HEK293 (cell line): ENCODE measurements around the gene GRAP2.

Source experiments
- CTCF ChIA-PET: fragments of 350-600 bp; formaldehyde crosslinking; extraction: SDS; loops from one replicate; lab custom pipeline; 2021; ENCODE audit warnings: antibody characterized with exemption; lab: Yijun Ruan, JAX
- POLR2A ChIA-PET: fragments of 300-600 bp; formaldehyde crosslinking; extraction: SDS; loops from one replicate; lab custom pipeline; 2020; ENCODE audit warnings: antibody characterized with exemption, inconsistent platforms; lab: Yijun Ruan, JAX
- H3K27ac ChIP-seq: fragments of 200-500 bp; sonication (Bioruptor generic); 2 replicates; pipeline ENCODE4 v1.5.1; 2014; ENCODE audit warnings: low read depth, low read length, control low read depth, inconsistent platforms; ENCODE audit errors: extremely low read depth
- H3K36me3 ChIP-seq, 2 experiments: fragments of 200-500 bp in 1 of 2; sonication (Bioruptor generic) in 1 of 2; 1 replicate in 1 of 2; 2 replicates in 1 of 2; pipeline ENCODE4 v1.5.1; 2014 to 2017; ENCODE audit warnings: inconsistent platforms in 2 of 2, low read length in 2 of 2; ENCODE audit not compliant: control insufficient read depth in 2 of 2, insufficient read depth in 1 of 2
- H3K4me1 ChIP-seq: fragments of 200-500 bp; sonication (Bioruptor generic); 2 replicates; pipeline ENCODE4 v1.5.1; 2014; ENCODE audit warnings: mild to moderate bottlenecking, low read length, inconsistent platforms; ENCODE audit not compliant: control insufficient read depth, insufficient read depth
- H3K4me3 ChIP-seq: 2 replicates; pipeline ENCODE4 v1.5.1; 2011; ENCODE audit warnings: low read depth, mild to moderate bottlenecking, control low read depth, low read length, moderate library complexity
- H3K9me3 ChIP-seq: fragments of 200-500 bp; sonication (Bioruptor generic); 2 replicates; pipeline ENCODE4 v1.5.1; 2014; ENCODE audit warnings: low read depth, low read length, inconsistent platforms; ENCODE audit not compliant: control insufficient read depth, insufficient read depth
- EGR2 ChIP-seq: fragments of 450-650 bp; formaldehyde crosslinking; IDR thresholded peaks from 2 replicates; pipeline ENCODE4 v1.5.1; 2016; ENCODE audit warnings: low read depth, missing biosample characterization, missing genetic modification characterization
- KLF8 ChIP-seq: fragments of 450-650 bp; formaldehyde crosslinking; IDR thresholded peaks from 2 replicates; pipeline ENCODE4 v1.5.1; 2016; ENCODE audit warnings: missing biosample characterization, missing genetic modification characterization
- MEIS1 ChIP-seq: sonication (generic); formaldehyde crosslinking; IDR thresholded peaks from 2 replicates; pipeline ENCODE4 v1.8.1; 2022; ENCODE audit warnings: missing genetic modification reagents, mild to moderate bottlenecking, borderline replicate concordance
- ZBTB8A ChIP-seq: fragments of 450-650 bp; formaldehyde crosslinking; IDR thresholded peaks from 2 replicates; pipeline ENCODE4 v1.5.1; 2016; ENCODE audit warnings: missing biosample characterization, missing genetic modification characterization
- ZFP37 ChIP-seq: fragments of 450-650 bp; formaldehyde crosslinking; IDR thresholded peaks from 2 replicates; pipeline ENCODE4 v1.5.1; 2016; ENCODE audit warnings: missing biosample characterization, missing genetic modification characterization
- ZNF140 ChIP-seq: fragments of 450-650 bp; formaldehyde crosslinking; IDR thresholded peaks from 2 replicates; pipeline ENCODE4 v1.5.1; 2016; ENCODE audit warnings: missing biosample characterization, missing genetic modification characterization
- ZNF175 ChIP-seq: fragments of 450-650 bp; formaldehyde crosslinking; IDR thresholded peaks from 2 replicates; pipeline ENCODE4 v1.5.1; 2016; ENCODE audit warnings: missing biosample characterization, missing genetic modification characterization
- ZNF221 ChIP-seq: fragments of 450-650 bp; formaldehyde crosslinking; IDR thresholded peaks from 2 replicates; pipeline ENCODE4 v1.5.1; 2017; ENCODE audit warnings: missing biosample characterization, missing genetic modification characterization, borderline replicate concordance
- ZNF223 ChIP-seq: fragments of 450-650 bp; formaldehyde crosslinking; IDR thresholded peaks from 2 replicates; pipeline ENCODE4 v1.5.1; 2016; ENCODE audit warnings: missing biosample characterization, missing genetic modification characterization
- ZNF239 ChIP-seq: fragments of 450-650 bp; formaldehyde crosslinking; IDR thresholded peaks from 2 replicates; pipeline ENCODE4 v1.5.1; 2016; ENCODE audit warnings: missing biosample characterization, missing genetic modification characterization
- ZNF341 ChIP-seq: fragments of 450-650 bp; formaldehyde crosslinking; IDR thresholded peaks from 2 replicates; pipeline ENCODE4; 2016; ENCODE audit warnings: low read depth, missing biosample characterization, missing genetic modification characterization
- ZNF416 ChIP-seq: fragments of 450-650 bp; formaldehyde crosslinking; IDR thresholded peaks from 2 replicates; pipeline ENCODE4 v1.5.1; 2016; ENCODE audit warnings: missing biosample characterization, missing genetic modification characterization
- ZNF555 ChIP-seq: fragments of 450-650 bp; formaldehyde crosslinking; conservative IDR thresholded peaks from 2 replicates; pipeline ENCODE4 v1.5.1; 2017; ENCODE audit warnings: missing biosample characterization, mild to moderate bottlenecking, missing genetic modification characterization, inconsistent platforms
- ZNF677 ChIP-seq: fragments of 450-650 bp; IDR thresholded peaks from 2 replicates; pipeline ENCODE4 v1.5.0; 2018; ENCODE audit warnings: missing biosample characterization, mild to moderate bottlenecking, missing genetic modification characterization, moderate library complexity
- ZNF776 ChIP-seq: fragments of 450-650 bp; formaldehyde crosslinking; IDR thresholded peaks from 2 replicates; pipeline ENCODE4 v1.5.0; 2017; ENCODE audit warnings: missing biosample characterization, missing genetic modification characterization, borderline replicate concordance
- ZNF791 ChIP-seq: fragments of 450-650 bp; formaldehyde crosslinking; IDR thresholded peaks from 2 replicates; pipeline ENCODE4 v1.5.1; 2016; ENCODE audit warnings: missing biosample characterization, missing genetic modification characterization
- ZSCAN18 ChIP-seq: fragments of 450-650 bp; formaldehyde crosslinking; IDR thresholded peaks from 2 replicates; pipeline ENCODE4 v1.5.1; 2016; ENCODE audit warnings: missing biosample characterization, missing genetic modification characterization
- ZSCAN30 ChIP-seq: fragments of 450-650 bp; IDR thresholded peaks from 2 replicates; pipeline ENCODE4 v1.5.1; 2018; ENCODE audit warnings: missing biosample characterization, mild to moderate bottlenecking, missing genetic modification characterization, moderate library complexity
- TF ChIP-seq, protein P1 (sequence below): sonication (generic); formaldehyde crosslinking; IDR thresholded peaks from 2 replicates; pipeline ENCODE4 v1.8.1; 2022; ENCODE audit warnings: mild to moderate bottlenecking, moderate library complexity, missing genetic modification reagents
- TF ChIP-seq, protein P2 (sequence below): fragments of 450-650 bp; formaldehyde crosslinking; IDR thresholded peaks from 2 replicates; pipeline ENCODE4 v1.5.1; 2017; ENCODE audit warnings: missing biosample characterization, missing genetic modification characterization

GRAP2 gene

DNA sequence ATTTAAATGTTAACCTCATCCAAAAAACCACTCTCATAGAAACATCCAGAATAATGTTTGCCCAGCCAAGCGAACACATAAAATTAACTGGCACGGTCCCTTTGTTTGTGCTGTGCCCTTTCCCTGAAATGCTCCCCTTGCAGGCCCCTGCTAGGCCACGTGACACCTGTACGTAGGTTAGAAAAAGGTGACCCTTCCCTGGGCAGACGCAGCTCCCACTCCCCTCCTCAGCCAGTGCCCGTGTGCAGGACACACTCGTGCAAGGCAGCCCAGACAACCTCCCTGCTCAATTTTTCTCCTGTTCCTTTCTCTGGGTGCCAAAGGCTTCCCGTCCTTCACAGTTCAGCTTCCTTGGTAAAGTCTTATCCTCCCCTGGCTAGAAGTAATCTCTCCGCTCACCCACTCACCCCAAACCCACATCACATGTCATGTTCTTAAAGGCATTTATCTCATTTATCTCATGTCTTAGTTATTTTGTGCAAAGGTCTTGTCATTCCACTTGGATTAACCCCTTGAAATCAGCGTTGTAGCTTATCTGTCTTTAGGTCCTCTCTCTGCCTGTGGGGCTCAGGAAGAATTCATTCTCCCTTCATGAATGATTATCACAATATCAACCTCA is 114.6 kb downstream of the GRAP2 start:
- ChIA-PET CTCF (interaction anchor here (0.6 to 2.5 kb wide), 5 partner anchors 9 to 487 kb away, joined by 3 to 15 read pairs (median 3); no protein-coding TSS in a partner anchor), POLR2A (no interaction called here)
- H3K4me1 ChIP-seq: no peaks in the 10 kb centered on the region
- H3K4me3 ChIP-seq: no peak overlapping the region
- no peak overlapping the region for H3K27ac ChIP-seq
- peak; percentile 63 for TF ChIP-seq EGR2 (tag by site-specific recombination)
- no peak for TF ChIP-seq ZNF776
- TF ChIP-seq ZSCAN30 (tag by site-specific recombination): no peak
- H3K36me3 ChIP-seq: no peaks in the 10 kb centered on the region
- no peaks in the 10 kb centered on the region for H3K9me3 ChIP-seq

GRCh38 chr22:40018051-40018450 is 117.2 kb downstream of the GRAP2 start:
- no peak overlapping the region for H3K4me3 ChIP-seq
- H3K36me3 ChIP-seq: no peaks in the 10 kb centered on the region
- POLR2A ChIA-PET: no interaction called here
- H3K9me3 ChIP-seq: no peaks in the 10 kb centered on the region
- CTCF ChIA-PET: interaction anchor here (0.6 to 1.8 kb wide), 4 partner anchors 10 to 484 kb away, joined by 3 to 8 read pairs (median 4); no protein-coding TSS in a partner anchor
- no peak overlapping the region for H3K27ac ChIP-seq
- no peaks in the 10 kb centered on the region for H3K4me1 ChIP-seq
- TF ChIP-seq ZFP37 (tag by site-specific recombination): no peak
- no peak for TF ChIP-seq ZNF677 (tag by site-specific recombination)
- TF ChIP-seq ZNF791 (tag by site-specific recombination): no peak
- no peak for TF ChIP-seq KLF8 (tag by site-specific recombination)
- no peak for TF ChIP-seq ZNF223
- TF ChIP-seq, protein P1, sequence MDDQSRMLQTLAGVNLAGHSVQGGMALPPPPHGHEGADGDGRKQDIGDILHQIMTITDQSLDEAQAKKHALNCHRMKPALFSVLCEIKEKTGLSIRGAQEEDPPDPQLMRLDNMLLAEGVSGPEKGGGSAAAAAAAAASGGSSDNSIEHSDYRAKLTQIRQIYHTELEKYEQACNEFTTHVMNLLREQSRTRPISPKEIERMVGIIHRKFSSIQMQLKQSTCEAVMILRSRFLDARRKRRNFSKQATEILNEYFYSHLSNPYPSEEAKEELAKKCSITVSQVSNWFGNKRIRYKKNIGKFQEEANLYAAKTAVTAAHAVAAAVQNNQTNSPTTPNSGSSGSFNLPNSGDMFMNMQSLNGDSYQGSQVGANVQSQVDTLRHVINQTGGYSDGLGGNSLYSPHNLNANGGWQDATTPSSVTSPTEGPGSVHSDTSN (CRISPR knock-in tag): no peak
- TF ChIP-seq ZNF776: no peak
- TF ChIP-seq ZNF175 (tag by site-specific recombination): no peak
- TF ChIP-seq ZBTB8A (tag by site-specific recombination): no peak
- no peak for TF ChIP-seq ZNF416 (tag by site-specific recombination)
- no peak for TF ChIP-seq ZNF140
- TF ChIP-seq ZNF239 (tag by site-specific recombination): no peak
- TF ChIP-seq ZSCAN18 (tag by site-specific recombination): no peak
- TF ChIP-seq ZNF341: no peak
- TF ChIP-seq ZNF221 (tag by site-specific recombination): no peak
- no peak for TF ChIP-seq MEIS1
- TF ChIP-seq, protein P2, sequence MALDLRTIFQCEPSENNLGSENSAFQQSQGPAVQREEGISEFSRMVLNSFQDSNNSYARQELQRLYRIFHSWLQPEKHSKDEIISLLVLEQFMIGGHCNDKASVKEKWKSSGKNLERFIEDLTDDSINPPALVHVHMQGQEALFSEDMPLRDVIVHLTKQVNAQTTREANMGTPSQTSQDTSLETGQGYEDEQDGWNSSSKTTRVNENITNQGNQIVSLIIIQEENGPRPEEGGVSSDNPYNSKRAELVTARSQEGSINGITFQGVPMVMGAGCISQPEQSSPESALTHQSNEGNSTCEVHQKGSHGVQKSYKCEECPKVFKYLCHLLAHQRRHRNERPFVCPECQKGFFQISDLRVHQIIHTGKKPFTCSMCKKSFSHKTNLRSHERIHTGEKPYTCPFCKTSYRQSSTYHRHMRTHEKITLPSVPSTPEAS (tag by site-specific recombination): no peak
- no peak for TF ChIP-seq ZNF555 (tag by site-specific recombination)
